HepG2 (cell line): Measurements from ENCODE around the gene SLC25A43. TPM values are rescaled to one million over a fixed set of nuclear protein-coding genes. Genes with fewer than 3 reads are reported as not detected.

ENCODE experiments used
- ARID5B ChIP-seq: IDR thresholded peaks from 2 replicates; pipeline ENCODE4 v1.4.0; 2020; ENCODE audit warnings: mild to moderate bottlenecking, missing genetic modification reagents
- BCLAF1 ChIP-seq: fragments of 450-650 bp; IDR thresholded peaks from 2 replicates; pipeline ENCODE4 v1.6.1; 2017; ENCODE audit warnings: mild to moderate bottlenecking
- EP300 ChIP-seq, 3 experiments: sonication (generic) in 1 of 3; formaldehyde crosslinking in 1 of 3; IDR thresholded peaks; 2 replicates each; pipeline versions ENCODE4 v1.5.1 to v1.6.1; 2011 to 2020; ENCODE audit warnings: low read depth in 2 of 3, low read length in 2 of 3, borderline replicate concordance in 1 of 3, improper control_type of control experiment in 1 of 3, mild to moderate bottlenecking in 1 of 3, missing genetic modification reagents in 1 of 3, moderate library complexity in 1 of 3
- FOXO1 ChIP-seq: sonication (generic); formaldehyde crosslinking; IDR thresholded peaks from 2 replicates; pipeline ENCODE4 v1.4.0; 2020; ENCODE audit warnings: missing genetic modification reagents
- HDAC2 ChIP-seq: sonication (generic); formaldehyde crosslinking; IDR thresholded peaks from 2 replicates; pipeline ENCODE4 v1.4.0; 2020; ENCODE audit warnings: missing genetic modification reagents
- HMG20A ChIP-seq: IDR thresholded peaks from 2 replicates; pipeline ENCODE4 v1.6.1; 2016; ENCODE audit warnings: borderline replicate concordance
- MED1 ChIP-seq: sonication (generic); formaldehyde crosslinking; IDR thresholded peaks from 2 replicates; pipeline ENCODE4 v1.4.0; 2020; ENCODE audit warnings: missing genetic modification reagents
- MTF1 ChIP-seq: sonication (generic); formaldehyde crosslinking; IDR thresholded peaks from 2 replicates; pipeline ENCODE4 v1.5.0; 2020; ENCODE audit warnings: missing genetic modification reagents
- NR2F6 ChIP-seq, 2 experiments: IDR thresholded peaks; 2 replicates each; pipeline ENCODE4 v1.6.1; 2016; ENCODE audit warnings: antibody characterized with exemption in 1 of 2, mild to moderate bottlenecking in 1 of 2
- PBX3 ChIP-seq: sonication (generic); formaldehyde crosslinking; IDR thresholded peaks from 2 replicates; pipeline ENCODE4 v1.8.1; 2023; ENCODE audit warnings: missing genetic modification reagents, inconsistent platforms, borderline replicate concordance
- RFX1 ChIP-seq: fragments of 450-650 bp; IDR thresholded peaks from 2 replicates; pipeline ENCODE4 v1.6.1; 2017
- RNF2 ChIP-seq: fragments of 450-650 bp; conservative IDR thresholded peaks from 2 replicates; pipeline ENCODE4 v1.6.1; 2016; ENCODE audit warnings: low read depth
- SMC3 ChIP-seq: IDR thresholded peaks from 2 replicates; pipeline ENCODE4 v1.6.1; 2011; ENCODE audit warnings: low read length, improper control_type of control experiment
- SOX5 ChIP-seq: IDR thresholded peaks from 2 replicates; pipeline ENCODE4 v1.6.1; 2016; ENCODE audit warnings: borderline replicate concordance
- YEATS4 ChIP-seq: sonication (generic); formaldehyde crosslinking; IDR thresholded peaks from 2 replicates; pipeline ENCODE4 v1.4.0; 2020; ENCODE audit warnings: missing genetic modification reagents, borderline replicate concordance
- ZBTB42 ChIP-seq: sonication (generic); formaldehyde crosslinking; IDR thresholded peaks from 2 replicates; pipeline ENCODE4 v1.5.0; 2020; ENCODE audit warnings: mild to moderate bottlenecking, missing genetic modification reagents
- ZFX ChIP-seq: sonication (generic); formaldehyde crosslinking; IDR thresholded peaks from 2 replicates; pipeline ENCODE4 v1.4.0; 2020; ENCODE audit warnings: mild to moderate bottlenecking, low read depth, missing genetic modification reagents, moderate library complexity
- ZNF770 ChIP-seq: sonication (generic); formaldehyde crosslinking; IDR thresholded peaks from 2 replicates; pipeline ENCODE4 v1.5.0; 2020; ENCODE audit warnings: mild to moderate bottlenecking, missing genetic modification reagents
- polyA plus RNA-seq, 8 experiments: library from polyadenylated mRNA; depleted of rRNA in 3 of 8; stranded (reverse) in 7 of 8; unstranded in 1 of 8; fragments of >200 nt; fragmentation: Illumina TruSeq in 4 of 8; extraction: Trizol in 4 of 8; gene quantifications; 2 replicates each; pipeline versions ENCODE4 v1.2.1 to v1.2.3, GENCODE V29; 2011 to 2016; ENCODE audit warnings: low read depth in 4 of 8, missing spikeins in 1 of 8, mixed read lengths in 1 of 8; ENCODE audit not compliant: insufficient read depth in 1 of 8
- total RNA-seq, 5 experiments: library from RNA; depleted of rRNA; stranded (reverse); fragments of >200 nt; fragmentation: Illumina TruSeq; extraction: Trizol; gene quantifications; 2 replicates each; pipeline ENCODE4 v1.2.3, GENCODE V29; 2016; ENCODE audit warnings: low read depth in 1 of 5

Gene SLC25A43
- total and polyA plus RNA-seq, 2 of the 13 experiments (the other 11 are each of a cell fraction or from before 2014, with no cell fraction given): 5.8 to 13.2 TPM

- peak; percentile 30; the same call in 1 of the 2 replicates for TF ChIP-seq HDAC2 (CRISPR knock-in tag)
- peak; percentile 76; the same call in 1 of the 2 replicates for TF ChIP-seq ZBTB42 (CRISPR knock-in tag)
- no peak for TF ChIP-seq MTF1 (CRISPR knock-in tag)
- TF ChIP-seq FOXO1 (CRISPR knock-in tag): peak; percentile 75
- TF ChIP-seq BCLAF1: no peak
- no peak for TF ChIP-seq PBX3
- 0 out of 2 replicates have a peak, but pooled peaks have one; percentile 11 for TF ChIP-seq HMG20A (CRISPR knock-in tag)
- peak in 1 of 2 experiments; percentile 67; a peak in 1 of 4 replicates for TF ChIP-seq EP300 (IDR thresholded peaks at IDR 0.05; ENCODE audit: low read depth in 2 of 2, low read length in 2 of 2)
- 0 out of 2 replicates have a peak, but pooled peaks have one; percentile 16 for TF ChIP-seq EP300 (CRISPR knock-in tag; IDR thresholded peaks at IDR 0.05; ENCODE audit: borderline replicate concordance)
- TF ChIP-seq MED1 (CRISPR knock-in tag): peak; percentile 49
- TF ChIP-seq SOX5: peak; percentile 76
- TF ChIP-seq ZNF770: 0 out of 2 replicates have a peak, but pooled peaks have one; percentile 33
- TF ChIP-seq ARID5B (CRISPR knock-in tag): peak; percentile 52
- TF ChIP-seq RNF2: no peak
- TF ChIP-seq NR2F6 (IDR thresholded peaks at IDR 0.05): peak; percentile 55; the same call in 1 of the 2 replicates
- TF ChIP-seq NR2F6 (CRISPR knock-in tag; IDR thresholded peaks at IDR 0.05): peak; percentile 38
- peak; percentile 59; the same call in 1 of the 2 replicates for TF ChIP-seq YEATS4 (CRISPR knock-in tag)
- TF ChIP-seq SMC3: peak; percentile 39; the same call in 1 of the 2 replicates
- peak; percentile 33; the same call in 1 of the 2 replicates for TF ChIP-seq RFX1
- peak; percentile 60 for TF ChIP-seq ZFX (CRISPR knock-in tag)
Measured at GRCh38 chrX:119495734-119496726, 96.9 kb downstream of the SLC25A43 start (continued).
